Stimulated activated CD8-positive, alpha-beta memory T cell treated with anti-CD3 and anti-CD28 coated beads, Interleukin-7, amount 100 ng/mL, for 4 hours (primary cell): ENCODE data around the gene TMPRSS11A.

ENCODE experiments used
- DNase-seq, 2 donors: peaks; one replicate each; pipeline ENCODE4 v3.0.0-alpha.2; 2020; ENCODE audit warnings: low read depth in 2 of 2

Gene TMPRSS11A, protein sequence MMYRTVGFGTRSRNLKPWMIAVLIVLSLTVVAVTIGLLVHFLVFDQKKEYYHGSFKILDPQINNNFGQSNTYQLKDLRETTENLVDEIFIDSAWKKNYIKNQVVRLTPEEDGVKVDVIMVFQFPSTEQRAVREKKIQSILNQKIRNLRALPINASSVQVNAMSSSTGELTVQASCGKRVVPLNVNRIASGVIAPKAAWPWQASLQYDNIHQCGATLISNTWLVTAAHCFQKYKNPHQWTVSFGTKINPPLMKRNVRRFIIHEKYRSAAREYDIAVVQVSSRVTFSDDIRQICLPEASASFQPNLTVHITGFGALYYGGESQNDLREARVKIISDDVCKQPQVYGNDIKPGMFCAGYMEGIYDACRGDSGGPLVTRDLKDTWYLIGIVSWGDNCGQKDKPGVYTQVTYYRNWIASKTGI

DNA sequence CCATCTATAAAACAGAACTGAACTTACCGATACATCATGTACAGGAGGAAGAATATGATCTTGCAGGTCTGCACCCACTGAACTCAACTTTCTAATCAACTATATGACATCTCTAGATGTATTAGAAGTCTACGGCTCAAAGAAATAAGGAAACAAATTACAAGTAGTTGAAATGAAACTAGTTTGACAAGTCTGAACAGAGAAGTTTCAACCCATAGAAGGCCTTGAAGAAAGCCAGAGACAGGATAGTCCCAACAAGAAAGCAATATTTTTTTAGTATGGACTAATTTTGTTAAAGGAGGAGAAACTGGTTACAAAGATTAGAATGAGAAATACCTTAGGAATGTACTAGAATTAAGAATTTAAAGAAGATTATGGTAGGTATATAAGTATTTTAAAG lies at the start of gene TMPRSS11A:
Gene TMPRSS11A, minus strand, starts transcription at position 138 of the 400 bp plus-strand sequence. Its CDS starts 100 bp downstream, at position 38.
- DNase-seq = no peak

DNA sequence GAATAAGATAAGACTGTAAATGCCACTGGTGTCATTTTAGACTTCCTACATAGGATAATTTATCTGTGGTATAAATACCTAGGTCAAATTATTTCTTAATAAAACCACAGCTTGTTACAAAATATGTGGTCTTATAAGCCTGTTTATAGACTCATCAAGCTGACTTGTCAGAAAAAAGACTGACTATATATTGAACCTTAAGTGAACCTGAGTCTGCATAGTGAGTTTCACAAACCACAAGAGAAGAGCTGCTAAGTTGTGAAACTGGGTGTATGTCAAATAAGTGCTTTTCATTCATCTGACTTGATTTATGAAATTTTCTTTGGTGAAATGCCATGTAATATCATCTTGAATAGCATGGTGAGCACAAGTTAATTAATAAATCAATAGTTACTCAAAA lies 48.4 kb upstream of the TMPRSS11A start:
- no peak for DNase-seq

DNA sequence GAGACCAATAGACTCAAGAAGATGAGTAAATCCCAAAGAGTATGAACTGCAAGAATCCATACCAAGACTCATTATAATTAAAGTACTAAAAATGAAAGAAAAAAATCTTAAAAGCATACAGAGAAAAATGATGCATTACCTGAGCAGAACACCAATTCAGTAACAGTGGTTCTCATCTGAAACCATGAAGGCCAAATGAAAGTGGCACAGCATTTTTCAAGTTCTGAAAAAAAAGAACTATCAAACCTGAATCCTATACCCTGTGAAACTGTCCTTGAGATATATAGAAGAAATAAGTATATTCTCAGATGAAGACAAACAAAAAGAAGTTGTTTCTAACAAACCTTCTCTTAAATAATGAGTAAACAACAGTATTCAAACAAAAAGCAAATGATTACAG lies 39.6 kb upstream of the TMPRSS11A start:
- DNase-seq = no peak

DNA sequence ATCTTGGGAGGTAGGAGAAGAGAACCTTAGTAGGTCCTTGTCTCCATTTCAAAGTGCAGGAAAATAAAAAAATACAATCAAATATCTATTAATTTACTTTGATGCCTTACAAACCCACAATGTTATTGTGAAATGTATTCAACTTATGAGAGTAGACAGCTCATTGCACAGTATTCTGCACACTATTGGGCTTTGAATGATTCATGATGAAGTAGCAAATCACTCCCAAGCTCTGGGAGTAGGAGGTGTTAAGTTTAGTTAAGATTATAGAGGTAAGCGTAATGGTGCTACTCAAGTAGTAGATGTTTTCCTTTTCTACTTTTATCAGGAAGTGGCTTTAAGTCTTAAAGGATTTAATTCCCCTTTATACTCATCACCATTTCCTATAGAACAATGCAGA lies 32.8 kb upstream of the TMPRSS11A start:
- no peak for DNase-seq

DNA sequence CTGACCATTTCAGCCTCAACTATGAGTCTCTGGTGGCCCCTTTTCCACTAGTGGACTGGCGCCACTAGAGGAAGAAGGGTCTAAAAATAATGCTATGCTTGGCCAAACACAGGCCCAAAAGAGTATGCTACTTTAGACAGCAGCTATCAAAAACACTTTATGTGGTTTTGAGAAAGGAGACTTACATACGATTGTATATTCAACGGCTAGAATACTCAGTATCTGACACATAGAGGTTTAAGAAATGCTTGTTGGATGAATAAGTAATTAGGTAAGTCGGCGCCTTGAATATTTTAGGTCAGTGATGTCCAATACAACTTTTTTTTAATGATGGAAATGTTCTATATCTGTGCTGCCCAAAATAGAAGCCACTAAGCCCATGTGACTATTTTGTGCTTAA lies 25.7 kb upstream of the TMPRSS11A start:
- no peak for DNase-seq

DNA sequence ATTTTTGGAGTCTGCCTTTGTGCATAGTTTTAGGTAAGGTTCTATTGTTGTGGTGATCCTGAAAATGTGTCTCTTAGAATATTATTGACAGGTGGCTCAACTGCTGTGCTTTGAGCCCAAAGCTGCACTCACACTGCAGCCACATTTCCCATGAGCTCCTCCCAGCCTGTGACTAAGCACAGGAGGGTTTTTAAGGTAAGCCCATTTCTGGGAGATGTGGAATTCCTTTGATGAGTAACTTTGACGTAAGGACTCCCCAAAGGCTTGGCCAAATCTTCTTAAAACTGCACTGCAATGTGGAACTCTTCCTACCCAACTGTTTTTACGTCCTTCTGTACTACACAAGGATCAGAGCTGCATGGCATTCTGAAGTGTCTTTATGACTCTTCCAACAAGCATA lies 20.0 kb upstream of the TMPRSS11A start:
- no peak for DNase-seq

DNA sequence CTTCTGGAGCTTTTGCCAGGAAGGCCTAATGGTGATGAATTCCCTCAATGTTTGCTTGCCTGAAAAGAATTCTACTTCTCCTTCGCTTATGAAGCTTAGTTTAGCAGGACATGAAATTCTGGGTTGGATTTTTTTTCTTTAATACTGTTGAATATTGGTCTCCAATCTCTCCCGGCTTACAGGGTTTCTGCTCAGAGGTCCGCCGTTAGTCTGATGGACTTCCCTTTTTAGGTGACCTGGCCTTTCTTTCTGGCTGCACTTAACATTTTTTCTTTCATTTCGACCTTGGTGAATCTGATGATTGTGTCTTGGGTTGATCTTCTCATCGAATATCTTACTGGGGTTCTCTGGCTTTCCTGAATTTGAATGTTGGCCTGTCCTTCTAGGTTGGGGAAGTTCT lies 17.2 kb upstream of the TMPRSS11A start:
- DNase-seq = no peak

DNA sequence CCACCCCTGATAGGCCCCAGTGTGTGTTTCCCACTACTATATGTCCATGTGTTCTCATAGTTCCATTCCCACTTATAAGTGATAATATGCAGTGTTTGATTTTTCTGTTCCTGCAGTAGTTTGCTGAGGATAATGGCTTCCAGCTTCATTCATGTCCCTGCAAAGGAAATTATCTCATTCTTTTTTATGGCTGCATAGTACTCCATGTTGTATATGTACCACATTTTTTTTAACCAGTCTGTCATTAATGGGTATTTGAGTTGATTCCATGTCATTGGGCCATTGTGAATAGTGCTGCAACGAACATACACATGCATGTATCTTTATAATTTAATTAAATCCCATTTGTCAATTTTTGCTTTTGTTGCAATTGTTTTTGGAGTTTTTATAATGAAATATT lies 10.3 kb upstream of the TMPRSS11A start:
- no peak for DNase-seq

DNA sequence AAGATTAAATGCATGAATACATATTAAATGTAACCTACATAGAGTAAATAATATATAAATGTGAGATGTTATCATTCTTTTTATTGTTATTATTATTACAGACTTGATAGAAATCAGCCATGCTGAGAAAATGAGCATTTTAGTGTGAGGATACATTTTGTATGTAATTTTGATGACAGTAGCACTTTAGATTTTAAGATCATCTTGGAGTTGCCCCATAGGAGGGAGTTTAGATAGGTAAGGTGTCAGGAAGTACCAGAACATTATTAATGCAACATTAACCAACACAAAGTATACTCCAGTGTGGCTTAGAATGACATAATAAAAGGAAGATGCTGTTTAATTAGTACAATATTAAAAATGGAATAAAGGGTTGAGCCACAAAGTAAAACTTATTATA lies 8.4 kb downstream of the TMPRSS11A start:
- DNase-seq = no peak

DNA sequence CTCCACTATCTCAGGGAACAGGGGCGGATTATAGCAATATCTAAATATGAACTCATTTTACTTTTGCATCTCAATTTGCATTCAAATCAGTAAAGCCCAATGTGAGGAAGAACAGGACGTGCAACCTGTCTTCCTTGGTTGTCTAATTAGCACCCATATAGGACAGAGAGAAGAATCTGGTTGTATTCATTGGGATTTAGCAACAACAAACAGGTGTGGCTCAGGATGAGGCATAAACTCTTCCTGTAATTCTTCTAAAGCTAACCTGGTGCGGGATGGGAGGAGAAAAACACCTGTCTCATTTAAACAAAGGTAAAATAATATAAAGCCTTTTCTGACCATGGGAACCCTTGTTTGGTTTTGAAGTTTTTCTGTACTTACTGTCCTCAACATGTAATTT lies 22.2 kb downstream of the TMPRSS11A start:
- DNase-seq = no peak

DNA sequence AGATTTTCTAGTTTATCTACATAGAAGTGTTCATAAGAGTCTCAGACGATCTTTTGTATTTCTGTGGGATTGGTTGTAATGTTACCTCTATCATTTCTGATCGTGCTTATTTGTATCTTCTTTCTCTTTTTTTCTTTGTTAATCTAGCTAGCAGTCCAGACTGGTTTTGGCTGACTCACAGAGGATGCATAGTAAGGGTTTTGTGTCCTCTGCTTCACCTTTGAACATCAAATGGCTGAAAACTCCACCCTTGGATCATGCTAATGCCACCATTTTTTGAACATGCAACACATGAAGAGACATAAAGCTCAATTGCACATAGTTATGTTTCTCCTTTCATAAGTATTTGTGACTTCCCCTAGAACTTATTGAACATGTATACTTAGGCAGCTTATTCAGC lies 22.8 kb downstream of the TMPRSS11A start:
- DNase-seq = no peak

DNA sequence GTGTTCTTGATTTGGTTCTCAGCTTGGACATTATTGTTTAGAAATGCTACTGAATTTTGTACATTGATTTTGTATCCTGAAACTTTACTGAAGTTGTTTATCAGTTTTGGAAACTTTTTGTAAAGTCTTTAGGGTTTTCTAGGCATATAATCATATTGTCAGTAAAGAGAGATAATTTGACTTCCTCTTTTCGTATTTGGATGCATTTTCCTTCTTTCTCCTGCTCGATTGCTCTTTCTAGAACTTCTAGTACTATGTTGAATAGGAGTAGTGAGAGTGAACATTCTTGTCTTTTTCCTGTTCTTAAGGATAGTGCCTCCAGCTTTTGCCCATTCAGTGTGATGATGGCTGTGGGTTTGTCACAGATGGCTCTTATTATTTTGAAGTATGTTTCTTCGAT lies 24.1 kb downstream of the TMPRSS11A start:
- no peak for DNase-seq

DNA sequence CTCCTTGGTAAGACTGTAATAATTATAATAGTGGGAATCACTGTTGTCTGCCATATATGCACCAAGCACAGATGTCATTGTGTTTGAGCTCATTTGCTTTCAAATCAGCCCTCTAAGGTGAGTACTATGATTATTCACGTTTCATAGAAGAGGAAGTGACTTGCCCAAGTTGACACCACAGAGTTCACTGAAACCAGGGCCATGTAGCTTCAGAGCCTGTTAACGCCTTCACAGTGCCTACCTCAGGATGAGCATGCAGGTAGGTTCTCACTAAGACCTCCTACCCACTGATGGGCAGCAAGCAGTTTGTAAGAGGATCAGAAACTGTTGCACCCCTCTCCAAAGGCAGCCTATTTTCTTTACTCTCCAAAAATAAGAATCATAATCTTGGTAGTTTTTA lies 27.4 kb downstream of the TMPRSS11A start:
- no peak for DNase-seq

DNA sequence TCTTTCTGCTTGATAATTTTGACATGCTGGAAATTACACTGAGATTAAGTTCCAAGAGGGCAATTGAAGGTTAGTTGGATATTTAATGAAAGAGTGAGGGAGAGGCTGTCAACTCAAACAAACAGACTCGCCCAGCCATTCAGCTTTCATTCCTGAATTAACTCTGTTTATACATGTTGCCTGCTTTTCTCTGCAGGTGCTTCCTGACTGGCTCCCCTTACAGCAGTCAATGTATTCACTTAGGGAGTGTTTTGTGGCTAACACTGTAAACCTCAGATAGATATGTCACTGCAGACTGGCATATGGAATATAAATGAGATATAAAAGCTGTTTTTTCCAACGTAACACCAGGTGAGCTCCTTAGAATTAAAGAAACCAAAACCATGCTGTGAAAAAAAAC lies 28.7 kb downstream of the TMPRSS11A start:
- DNase-seq = no peak

DNA sequence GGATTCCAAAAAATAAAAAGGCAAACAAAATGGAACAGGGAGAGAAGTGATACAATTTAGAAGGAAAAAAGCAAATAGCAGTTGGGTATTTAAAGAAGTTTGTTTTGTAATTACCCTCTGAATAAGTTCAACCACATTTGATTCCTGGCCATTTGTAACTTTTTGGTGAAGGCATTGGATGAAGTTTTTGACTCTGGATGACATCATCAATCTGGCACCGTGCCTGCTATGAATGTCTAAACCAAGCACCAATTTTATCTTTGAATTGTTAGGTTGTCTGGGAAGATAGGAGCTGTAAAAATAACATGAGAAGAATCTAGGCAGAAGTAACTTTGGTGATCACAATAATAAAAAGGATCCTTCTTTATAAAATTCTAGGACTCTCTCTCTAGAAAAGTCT lies 29.5 kb downstream of the TMPRSS11A start:
- no peak for DNase-seq

DNA sequence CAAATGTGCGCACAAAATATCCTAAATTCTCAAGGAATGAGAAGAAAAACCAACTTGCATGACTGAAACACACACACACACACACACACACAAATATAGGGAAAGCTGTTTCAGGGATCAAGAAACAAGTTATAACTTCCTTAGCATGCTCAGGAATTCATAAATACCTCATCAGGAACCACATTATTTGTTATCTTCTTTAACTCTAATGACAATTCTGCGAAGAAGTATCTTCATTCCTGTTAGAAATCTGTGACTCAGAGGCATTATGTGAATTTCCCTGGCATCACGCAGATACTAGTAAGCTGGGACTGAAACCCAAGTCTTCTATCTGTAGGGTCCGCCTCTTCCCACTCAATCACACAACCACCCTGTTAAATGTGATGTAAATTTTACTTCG lies 30.3 kb downstream of the TMPRSS11A start:
- no peak for DNase-seq

DNA sequence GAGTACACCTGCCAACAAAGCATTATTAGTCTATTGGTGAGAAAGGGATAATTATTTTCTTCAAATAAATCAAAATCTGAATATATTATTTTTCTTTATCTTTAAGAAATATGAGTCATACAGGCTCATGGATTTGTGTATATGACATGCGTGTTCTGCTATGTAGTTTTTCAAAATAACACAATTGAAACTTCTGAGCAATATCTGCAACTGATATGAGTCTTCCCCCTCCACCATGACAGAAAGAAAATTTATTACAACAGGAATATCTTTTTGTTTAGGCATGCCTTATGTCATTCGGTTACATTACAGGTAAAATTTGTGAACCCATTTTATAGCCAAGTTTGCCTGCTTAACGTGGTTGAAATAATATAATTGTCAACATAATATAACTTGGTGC lies 32.0 kb downstream of the TMPRSS11A start:
- no peak for DNase-seq

DNA sequence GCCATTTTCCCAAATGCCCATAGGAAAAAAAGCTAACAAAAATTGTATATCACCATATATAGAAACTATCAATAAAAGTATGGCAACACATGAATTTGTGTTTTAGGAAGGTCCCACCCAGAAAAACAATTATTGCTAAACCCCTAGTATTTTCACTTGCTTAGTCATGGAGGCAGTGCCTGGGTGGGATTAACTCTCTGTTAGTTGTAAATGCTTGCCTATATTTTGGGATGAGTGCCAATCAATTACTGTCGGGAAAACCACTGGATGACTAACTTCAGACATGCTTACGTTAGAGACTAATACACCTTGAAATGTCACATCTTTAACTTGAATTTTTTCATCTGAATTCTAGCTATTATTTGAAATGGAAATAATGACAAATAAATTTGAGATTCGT lies 33.9 kb downstream of the TMPRSS11A start:
- no peak for DNase-seq

DNA sequence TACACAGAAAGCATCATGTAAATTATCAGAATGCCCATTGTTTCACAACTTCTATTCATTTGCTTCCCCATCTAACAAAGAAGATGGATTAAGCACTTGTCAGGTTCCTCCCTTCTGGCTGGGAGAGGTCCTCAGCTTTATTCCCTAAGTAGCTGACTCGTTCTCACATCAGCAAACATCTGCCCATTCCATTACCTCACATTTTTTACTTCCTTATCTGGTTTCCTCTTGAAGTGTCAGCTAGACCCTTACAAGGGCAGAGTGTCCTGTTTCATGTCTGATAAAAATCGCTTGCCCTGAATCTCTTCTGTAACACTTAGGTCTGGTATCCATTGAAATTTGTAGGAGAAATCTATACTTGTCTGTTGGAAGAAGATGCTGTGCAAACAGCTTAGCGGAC lies 34.7 kb downstream of the TMPRSS11A start:
- DNase-seq = no peak

DNA sequence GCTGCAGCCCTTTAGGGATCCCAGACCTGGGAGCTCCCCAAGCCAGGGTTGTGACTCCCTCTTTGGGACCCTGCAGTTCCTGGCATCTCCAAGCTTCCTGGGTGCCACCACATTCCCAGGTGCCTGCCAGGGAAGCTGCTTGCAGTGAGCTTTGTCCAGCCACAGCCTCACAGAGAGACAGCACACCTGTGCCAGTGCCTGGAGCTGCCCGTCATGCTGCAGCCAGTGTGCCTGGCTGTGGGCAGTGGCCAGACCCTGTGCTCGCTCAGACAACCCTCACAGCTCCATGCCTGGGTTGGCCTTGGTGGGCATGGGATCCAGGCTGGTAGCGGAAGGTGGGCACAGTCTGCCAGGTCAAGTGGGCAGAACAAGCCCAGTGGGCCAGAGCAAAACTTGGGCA lies 36.0 kb downstream of the TMPRSS11A start:
- DNase-seq = no peak

DNA sequence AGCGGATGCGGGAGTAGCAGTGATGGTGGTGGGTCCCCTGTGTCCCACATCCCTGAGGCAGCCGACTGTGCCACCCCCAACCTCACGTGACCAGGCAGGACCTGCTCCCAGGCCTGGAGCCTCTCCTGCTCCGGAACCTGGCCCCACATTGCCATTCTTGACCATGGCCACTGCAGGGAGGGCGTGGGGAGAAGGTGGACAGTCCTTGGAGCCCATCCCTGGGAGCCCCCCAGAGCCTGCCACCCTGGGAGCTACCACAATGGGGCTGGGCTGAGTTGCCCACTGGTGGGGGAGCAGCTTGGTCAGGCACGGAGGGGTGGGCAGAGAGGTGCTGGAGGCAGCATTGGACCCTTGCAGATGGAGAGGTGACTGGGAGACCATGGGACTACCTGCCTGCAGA lies 36.8 kb downstream of the TMPRSS11A start:
- no peak for DNase-seq

DNA sequence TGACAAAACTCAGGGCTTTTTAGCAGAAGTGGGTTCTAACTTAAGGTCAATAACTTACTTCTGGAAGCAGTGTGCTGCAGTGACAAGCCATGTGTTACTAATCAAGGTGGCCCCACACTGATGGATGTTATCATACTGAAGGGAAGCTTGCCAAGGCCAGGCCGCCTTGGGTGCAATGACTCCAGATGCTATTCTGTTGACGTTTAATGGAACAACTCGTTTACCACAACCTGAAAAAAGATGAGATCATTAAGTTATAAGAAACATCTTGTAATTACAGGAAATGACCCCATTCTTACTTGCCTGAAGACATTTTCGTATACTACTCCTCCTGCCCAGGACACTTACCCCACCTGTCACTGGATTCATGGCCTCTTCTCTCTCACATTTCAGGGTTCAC lies 40.6 kb downstream of the TMPRSS11A start:
- DNase-seq = no peak

DNA sequence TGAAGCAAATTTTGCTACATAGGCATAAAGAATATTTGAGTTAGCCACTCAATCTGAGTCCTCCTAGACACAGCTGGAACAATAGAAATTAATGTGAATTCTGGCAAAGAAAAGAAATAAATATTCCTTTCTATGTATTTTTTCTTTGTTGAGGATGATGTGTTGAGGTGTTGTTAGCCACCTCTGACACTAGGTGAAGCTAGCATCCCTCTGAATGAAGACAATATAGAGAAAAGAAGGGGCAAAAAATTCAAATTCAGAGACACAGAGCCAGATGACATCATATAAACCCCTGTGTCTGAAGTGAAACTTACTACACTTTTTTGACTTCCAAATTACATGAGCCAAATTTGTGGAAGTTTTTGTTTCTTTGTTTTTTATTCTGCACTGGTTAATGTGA lies 44.9 kb downstream of the TMPRSS11A start:
- no peak for DNase-seq

DNA sequence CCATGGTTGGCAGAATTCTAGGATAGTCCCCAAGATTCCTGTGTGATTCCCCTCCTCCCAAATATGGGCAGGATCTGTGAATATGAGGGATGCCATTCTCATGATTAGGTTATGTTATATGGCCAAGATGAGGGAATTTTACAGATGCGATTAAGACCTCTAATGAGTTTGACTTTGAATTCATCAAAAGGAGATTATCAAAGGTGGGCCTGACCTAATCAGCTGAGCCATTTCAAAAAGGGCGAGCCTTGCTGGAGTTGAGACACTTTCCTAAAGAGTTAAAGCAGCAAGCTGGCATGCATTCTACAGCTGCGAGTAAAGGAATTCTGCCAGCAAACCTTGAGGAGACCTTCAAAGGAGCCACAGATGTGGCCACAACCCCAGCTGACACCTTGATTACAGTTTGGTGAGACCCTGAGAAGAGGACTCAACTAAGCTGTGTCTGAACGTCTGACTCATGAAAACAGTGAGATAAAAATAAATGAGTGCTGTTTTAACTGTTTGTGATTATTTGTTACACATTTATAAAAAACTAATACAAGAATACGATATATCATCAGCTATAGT lies 47.8 kb downstream of the TMPRSS11A start:
- DNase-seq = no peak
